OCI-LY3 (cell line): ENCODE data around the gene SPECC1.

Experiments
- H2AFZ ChIP-seq: fragments of 200-600, 300-600 bp; shearing (Covaris generic); 2 replicates; pipeline ENCODE4 v1.6.0; 2014; ENCODE audit warnings: antibody characterized with exemption, low read depth, low read length
- H3K27ac ChIP-seq: fragments of 200-600, 300-600 bp; sonication (generic); 2 replicates; pipeline ENCODE4 v1.5.1; 2014; ENCODE audit warnings: mild to moderate bottlenecking, low read length, moderate library complexity, mixed read lengths
- H3K27me3 ChIP-seq: fragments of 200-600, 300-600 bp; sonication (generic); 2 replicates; pipeline ENCODE4 v1.6.1; 2014; ENCODE audit warnings: low read depth, low read length, mixed read lengths
- H3K36me3 ChIP-seq: fragments of 200-600, 300-600 bp; sonication (generic); replicated peaks from 2 replicates; pipeline ENCODE3; 2014; ENCODE audit warnings: low read depth, low read length, mixed read lengths
- H3K4me1 ChIP-seq: fragments of 300-600, 200-600 bp; sonication (generic); 2 replicates; pipeline ENCODE4 v1.6.1; 2014; ENCODE audit warnings: low read length, mixed read lengths
- H3K4me2 ChIP-seq: fragments of 200-600, 300-600 bp; sonication (generic); 2 replicates; pipeline ENCODE4 v1.6.1; 2014; ENCODE audit warnings: low read length, mixed read lengths
- H3K4me3 ChIP-seq: fragments of 300-600, 200-600 bp; sonication (generic); 2 replicates; pipeline ENCODE4 v1.5.1; 2014; ENCODE audit warnings: antibody characterized with exemption, mild to moderate bottlenecking, low read length, moderate library complexity
- H3K79me2 ChIP-seq: fragments of 300-600, 200-600 bp; shearing (Covaris generic); 2 replicates; pipeline ENCODE4 v1.6.1; 2014; ENCODE audit warnings: mild to moderate bottlenecking, low read length, mixed read lengths
- H3K9ac ChIP-seq: fragments of 300-600, 200-600 bp; shearing (Covaris generic); 2 replicates; pipeline ENCODE4 v1.6.0; 2014; ENCODE audit warnings: mild to moderate bottlenecking, low read length, moderate library complexity
- H3K9me3 ChIP-seq: fragments of 200-600, 300-600 bp; shearing (Covaris generic); 2 replicates; pipeline ENCODE4 v1.6.1; 2014; ENCODE audit warnings: low read length, mixed read lengths; ENCODE audit not compliant: insufficient read depth
- H4K20me1 ChIP-seq: fragments of 200-600, 300-600 bp; sonication (generic); 2 replicates; pipeline ENCODE4 v1.6.1; 2016; ENCODE audit warnings: low read length, mixed read lengths; ENCODE audit not compliant: insufficient read depth
- CTCF ChIP-seq: fragments of 200-600, 300-600 bp; sonication (generic); IDR thresholded peaks from 2 replicates; pipeline ENCODE4 v1.5.1; 2014; ENCODE audit warnings: antibody characterized with exemption, low read length, low read depth
- EZH2phosphoT487 ChIP-seq: fragments of 200-600 bp; shearing (Covaris generic); IDR thresholded peaks from 2 replicates; pipeline ENCODE4 v1.6.1; 2018; ENCODE audit warnings: antibody characterized with exemption, mixed run types, low read depth

SPECC1 gene

GRCh38 chr17:20046629-20047028 is 37.5 kb downstream of the SPECC1 start:
- Histone ChIP-seq H4K20me1 (no peaks in the 10 kb centered on the region), H3K4me2 (no peak overlapping the region), H3K27ac (no peak overlapping the region), H3K4me1 (no peaks in the 10 kb centered on the region), H3K9me3 (no peaks in the 10 kb centered on the region), H2AFZ (no peak overlapping the region), H3K27me3 (no peaks in the 10 kb centered on the region), H3K36me3 (no peaks in the 10 kb centered on the region), H3K4me3 (no peak overlapping the region), H3K79me2 (no peaks in the 10 kb centered on the region), H3K9ac (no peak overlapping the region)
- no peak for TF ChIP-seq CTCF
- TF ChIP-seq EZH2phosphoT487 = no peak

GRCh38 chr17:20051624-20052023 is 42.5 kb downstream of the SPECC1 start:
- H3K4me2 ChIP-seq = no peak overlapping the region
- no peaks in the 10 kb centered on the region for H3K36me3 ChIP-seq
- no peak overlapping the region for H2AFZ ChIP-seq

GRCh38 chr17:20053361-20053964 is 44.3 kb downstream of the SPECC1 start:
- H3K4me1 ChIP-seq = no peaks in the 10 kb centered on the region
- no peak overlapping the region for H3K4me3 ChIP-seq
- no peaks in the 10 kb centered on the region for H3K27me3 ChIP-seq
- TF ChIP-seq CTCF = no peak
- no peak for TF ChIP-seq EZH2phosphoT487
- H3K36me3 ChIP-seq = no peaks in the 10 kb centered on the region
- H3K27ac ChIP-seq = no peak overlapping the region
- no peak overlapping the region for H3K4me2 ChIP-seq
- H4K20me1 ChIP-seq = no peaks in the 10 kb centered on the region
- no peaks in the 10 kb centered on the region for H3K9me3 ChIP-seq
- no peak overlapping the region for H2AFZ ChIP-seq
- H3K9ac ChIP-seq = no peak overlapping the region
- no peaks in the 10 kb centered on the region for H3K79me2 ChIP-seq

More at GRCh38 chr17:20051624-20052023, 42.5 kb downstream of the SPECC1 start:
- H3K27ac ChIP-seq = no peak overlapping the region
- TF ChIP-seq CTCF = no peak
- no peak for TF ChIP-seq EZH2phosphoT487
- no peaks in the 10 kb centered on the region for H3K9me3 ChIP-seq
- no peaks in the 10 kb centered on the region for H3K4me1 ChIP-seq
- no peak overlapping the region for H3K4me3 ChIP-seq
- H4K20me1 ChIP-seq = no peaks in the 10 kb centered on the region
- no peaks in the 10 kb centered on the region for H3K27me3 ChIP-seq
- H3K9ac ChIP-seq = no peak overlapping the region
- H3K79me2 ChIP-seq = no peaks in the 10 kb centered on the region

- TF ChIP-seq CTCF = no peak
- TF ChIP-seq EZH2phosphoT487 = no peak
- H4K20me1 ChIP-seq = no peaks in the 10 kb centered on the region
- no peak overlapping the region for H3K9ac ChIP-seq
- peak overlapping the region; percentile 23 for H3K27ac ChIP-seq
- H3K4me1 ChIP-seq = peaks cover 32% of the 10 kb centered on the region
- no peaks in the 10 kb centered on the region for H3K9me3 ChIP-seq
- H2AFZ ChIP-seq = no peak overlapping the region
- H3K36me3 ChIP-seq = no peaks in the 10 kb centered on the region
- no peaks in the 10 kb centered on the region for H3K79me2 ChIP-seq
- no peak overlapping the region for H3K4me3 ChIP-seq
- H3K27me3 ChIP-seq = no peaks in the 10 kb centered on the region
- peak overlapping the region; percentile 17; the same call in 1 of the 2 replicates for H3K4me2 ChIP-seq
Measured at GRCh38 chr17:20059728-20060188, 50.6 kb downstream of the SPECC1 start.
